HG02884 (cell line): Measurements from ENCODE around the gene CTNND2.

Source experiments
- ATAC-seq: cut with Tn5 transposase; IDR thresholded peaks from one replicate; pipeline ENCODE4 v1.9.1; 2021; ENCODE audit warnings: mild to moderate bottlenecking, moderate library complexity; ENCODE audit not compliant: unreplicated experiment

CTNND2 gene

GRCh38 chr5:11904265-11904906, at the start of gene CTNND2:
Gene CTNND2 (minus strand): TSS chr5:11904446. CDS start chr5:11903853, 593 bp downstream.
- ATAC-seq = no peak

GRCh38 chr5:11946317-11946716, 42.1 kb upstream of the CTNND2 start:
- ATAC-seq = no peak

GRCh38 chr5:11941566-11941965, 37.3 kb upstream of the CTNND2 start:
- ATAC-seq = no peak

- no peak for ATAC-seq
Measured at GRCh38 chr5:11931638-11932037, 27.4 kb upstream of the CTNND2 start.

GRCh38 chr5:11928909-11929308, 24.7 kb upstream of the CTNND2 start:
- no peak for ATAC-seq

- ATAC-seq = no peak
Measured at GRCh38 chr5:11925701-11926100, 21.5 kb upstream of the CTNND2 start.

- ATAC-seq = no peak
Measured at GRCh38 chr5:11922394-11922793, 18.1 kb upstream of the CTNND2 start.

- ATAC-seq = no peak
Measured at GRCh38 chr5:11918463-11919045, 14.3 kb upstream of the CTNND2 start.

- ATAC-seq = no peak
Measured at GRCh38 chr5:11909471-11909870, 5.2 kb upstream of the CTNND2 start.

GRCh38 chr5:11906497-11906896, 2.3 kb upstream of the CTNND2 start:
- ATAC-seq = no peak

- no peak for ATAC-seq
Measured at GRCh38 chr5:11905206-11905605, 960 bp upstream of the CTNND2 start.

GRCh38 chr5:11903614-11904264, 507 bp downstream of the CTNND2 start:
- ATAC-seq = no peak

- no peak for ATAC-seq
Measured at GRCh38 chr5:11903121-11903613, 1.1 kb downstream of the CTNND2 start.

- ATAC-seq = no peak
Measured at GRCh38 chr5:11902201-11902619, 2.0 kb downstream of the CTNND2 start.

GRCh38 chr5:11898787-11899186, 5.5 kb downstream of the CTNND2 start:
- ATAC-seq = no peak

- ATAC-seq = no peak
Measured at GRCh38 chr5:11897781-11898180, 6.5 kb downstream of the CTNND2 start.

GRCh38 chr5:11894992-11895391, 9.3 kb downstream of the CTNND2 start:
- no peak for ATAC-seq

- ATAC-seq = no peak
Measured at GRCh38 chr5:11892832-11893231, 11.4 kb downstream of the CTNND2 start.

GRCh38 chr5:11890777-11891176, 13.5 kb downstream of the CTNND2 start:
- ATAC-seq = no peak

- ATAC-seq = no peak
Measured at GRCh38 chr5:11888221-11888620, 16.0 kb downstream of the CTNND2 start.

GRCh38 chr5:11878814-11879213, 25.4 kb downstream of the CTNND2 start:
- no peak for ATAC-seq

GRCh38 chr5:11873587-11873986, 30.7 kb downstream of the CTNND2 start:
- ATAC-seq = no peak
